ENCODE results near the gene BAD.
A peak's percentile ranks its signal among the peaks of the same experiment; 100 is the strongest.

The BAD gene

GRCh38 chr11:64252003-64252872 lies 32.2 kb downstream of the BAD start:
- peak overlapping the region; percentile 85 for H3K4me3 ChIP-seq (ENCODE audit: low read depth, low read length)
- TF ChIP-seq, protein P1, sequence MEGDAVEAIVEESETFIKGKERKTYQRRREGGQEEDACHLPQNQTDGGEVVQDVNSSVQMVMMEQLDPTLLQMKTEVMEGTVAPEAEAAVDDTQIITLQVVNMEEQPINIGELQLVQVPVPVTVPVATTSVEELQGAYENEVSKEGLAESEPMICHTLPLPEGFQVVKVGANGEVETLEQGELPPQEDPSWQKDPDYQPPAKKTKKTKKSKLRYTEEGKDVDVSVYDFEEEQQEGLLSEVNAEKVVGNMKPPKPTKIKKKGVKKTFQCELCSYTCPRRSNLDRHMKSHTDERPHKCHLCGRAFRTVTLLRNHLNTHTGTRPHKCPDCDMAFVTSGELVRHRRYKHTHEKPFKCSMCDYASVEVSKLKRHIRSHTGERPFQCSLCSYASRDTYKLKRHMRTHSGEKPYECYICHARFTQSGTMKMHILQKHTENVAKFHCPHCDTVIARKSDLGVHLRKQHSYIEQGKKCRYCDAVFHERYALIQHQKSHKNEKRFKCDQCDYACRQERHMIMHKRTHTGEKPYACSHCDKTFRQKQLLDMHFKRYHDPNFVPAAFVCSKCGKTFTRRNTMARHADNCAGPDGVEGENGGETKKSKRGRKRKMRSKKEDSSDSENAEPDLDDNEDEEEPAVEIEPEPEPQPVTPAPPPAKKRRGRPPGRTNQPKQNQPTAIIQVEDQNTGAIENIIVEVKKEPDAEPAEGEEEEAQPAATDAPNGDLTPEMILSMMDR (IDR thresholded peaks at IDR 0.05; ENCODE audit: control insufficient read depth, extremely low read depth, insufficient read depth) = no peak
- no peak for DNase-seq (ENCODE audit: low read depth)

- peak overlapping the region; percentile 85 for H3K4me3 ChIP-seq (ENCODE audit: low read depth, low read length)
- TF ChIP-seq, protein P1 (IDR thresholded peaks at IDR 0.05; ENCODE audit: control insufficient read depth, extremely low read depth, insufficient read depth) = no peak
- DNase-seq (ENCODE audit: low read depth) = no peak
Observed at GRCh38 chr11:64251753-64252002, 32.8 kb downstream of the BAD start.

DNA sequence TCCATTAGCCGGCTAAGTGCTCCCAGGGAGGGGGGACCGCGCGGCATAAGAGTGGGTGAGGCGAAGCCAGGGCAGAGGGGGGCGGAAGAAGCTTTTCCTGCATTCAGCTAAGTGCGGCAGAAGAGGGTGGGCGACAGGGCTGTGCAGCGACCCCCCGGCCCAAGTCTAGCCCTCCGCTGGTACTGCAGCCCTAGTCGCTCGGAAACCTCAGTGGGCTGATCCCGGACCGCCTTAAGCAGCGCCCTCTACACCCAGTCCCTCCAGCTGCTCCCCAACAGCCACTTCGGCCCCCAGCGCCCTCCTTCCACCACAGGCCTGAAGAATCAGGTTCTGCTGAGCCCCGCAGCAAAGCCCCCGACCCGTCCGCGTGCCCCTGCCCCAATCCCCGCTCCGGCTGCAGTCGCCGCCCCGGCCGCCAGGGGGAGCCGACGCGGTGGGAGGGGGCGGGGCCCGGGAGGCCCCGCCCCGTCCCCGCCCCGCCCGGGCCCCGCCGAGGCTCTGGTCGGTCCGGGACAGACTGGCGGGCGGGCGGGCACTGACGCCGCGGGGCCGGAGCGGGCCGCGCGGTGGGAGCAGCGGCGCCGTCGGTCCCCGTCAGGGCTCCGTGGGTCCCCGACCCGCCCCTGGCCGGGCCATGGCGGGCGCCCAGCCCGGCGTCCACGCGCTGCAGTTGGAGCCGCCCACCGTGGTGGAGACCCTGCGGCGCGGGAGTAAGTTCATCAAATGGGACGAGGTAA lies 33.3 kb downstream of the BAD start, which contains the start of gene PLCB3:
PLCB3 (plus strand) TSS at position 515 of the 737 bp plus-strand sequence; CDS start at position 635, 120 bp downstream.
- DNase-seq (ENCODE audit: low read depth) = no peak
- TF ChIP-seq, protein P1 (IDR thresholded peaks at IDR 0.05; ENCODE audit: control insufficient read depth, extremely low read depth, insufficient read depth) = peak; percentile 79
- H3K4me3 ChIP-seq (ENCODE audit: low read depth, low read length) = peak within 1 kb of the TSS; percentile 85

GRCh38 chr11:64250415-64251015 lies 34.0 kb downstream of the BAD start:
- DNase-seq (ENCODE audit: low read depth) = no peak
- H3K4me3 ChIP-seq (ENCODE audit: low read depth, low read length) = peak overlapping the region; percentile 52
- TF ChIP-seq, protein P1 (IDR thresholded peaks at IDR 0.05; ENCODE audit: control insufficient read depth, extremely low read depth, insufficient read depth) = no peak

- H3K4me3 ChIP-seq (ENCODE audit: low read depth, low read length) = no peak overlapping the region
- TF ChIP-seq, protein P1 (IDR thresholded peaks at IDR 0.05; ENCODE audit: control insufficient read depth, extremely low read depth, insufficient read depth) = no peak
- no peak for DNase-seq (ENCODE audit: low read depth)
Observed at GRCh38 chr11:64249563-64250414, 34.7 kb downstream of the BAD start.

DNA sequence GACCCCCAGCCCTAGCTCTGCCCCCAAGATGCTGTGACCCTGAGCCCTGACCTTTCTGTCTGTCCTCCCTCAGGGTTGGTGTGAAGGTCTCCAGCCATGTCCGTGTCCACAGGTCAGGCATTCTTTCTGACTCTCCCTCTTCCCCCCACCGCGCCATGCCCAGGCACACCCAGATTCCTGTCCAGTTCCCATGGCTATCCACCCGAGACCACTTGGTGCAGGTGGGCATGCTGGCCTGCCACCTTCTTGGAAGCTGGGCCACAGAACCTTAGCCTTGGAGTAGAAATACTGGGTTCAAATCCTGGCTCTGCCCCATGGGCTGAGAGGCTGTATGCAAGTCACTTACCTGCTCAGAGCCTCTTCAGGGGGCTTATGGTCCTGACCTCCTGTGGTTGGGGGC lies 35.4 kb downstream of the BAD start:
- H3K4me3 ChIP-seq (ENCODE audit: low read depth, low read length) = no peak overlapping the region
- TF ChIP-seq, protein P1 (IDR thresholded peaks at IDR 0.05; ENCODE audit: control insufficient read depth, extremely low read depth, insufficient read depth) = no peak
- no peak for DNase-seq (ENCODE audit: low read depth)
